HG02885 (cell line): ENCODE measurements around the gene KCNC1.

Experiments
- ATAC-seq: cut with Tn5 transposase; IDR thresholded peaks from one replicate; pipeline ENCODE4 v1.9.1; 2021; ENCODE audit warnings: mild to moderate bottlenecking; ENCODE audit not compliant: unreplicated experiment, poor library complexity

KCNC1 gene

GRCh38 chr11:17770048-17770652 is 35.6 kb downstream of the KCNC1 start:
- ATAC-seq = no peak

DNA sequence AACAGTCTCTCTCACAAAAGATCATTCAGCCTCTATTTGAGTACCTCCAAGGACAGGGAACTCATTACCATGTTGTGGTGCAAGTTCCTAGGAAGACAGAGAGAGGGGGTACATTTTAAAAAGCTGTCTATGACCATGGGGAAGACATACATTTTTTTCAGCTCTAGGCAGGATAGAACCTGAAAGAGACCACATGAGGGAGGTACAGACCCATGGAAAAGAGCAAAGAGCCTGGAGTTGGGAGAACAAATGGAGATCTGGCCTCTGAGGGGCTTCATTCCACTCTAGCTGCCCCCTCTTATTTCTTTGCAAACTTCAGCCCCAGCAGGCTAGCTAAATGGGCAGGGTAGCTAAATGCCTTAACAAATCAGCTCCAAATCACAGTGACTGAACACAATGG is 36.3 kb downstream of the KCNC1 start:
- no peak for ATAC-seq

GRCh38 chr11:17771415-17771814 is 36.8 kb downstream of the KCNC1 start:
- no peak for ATAC-seq

DNA sequence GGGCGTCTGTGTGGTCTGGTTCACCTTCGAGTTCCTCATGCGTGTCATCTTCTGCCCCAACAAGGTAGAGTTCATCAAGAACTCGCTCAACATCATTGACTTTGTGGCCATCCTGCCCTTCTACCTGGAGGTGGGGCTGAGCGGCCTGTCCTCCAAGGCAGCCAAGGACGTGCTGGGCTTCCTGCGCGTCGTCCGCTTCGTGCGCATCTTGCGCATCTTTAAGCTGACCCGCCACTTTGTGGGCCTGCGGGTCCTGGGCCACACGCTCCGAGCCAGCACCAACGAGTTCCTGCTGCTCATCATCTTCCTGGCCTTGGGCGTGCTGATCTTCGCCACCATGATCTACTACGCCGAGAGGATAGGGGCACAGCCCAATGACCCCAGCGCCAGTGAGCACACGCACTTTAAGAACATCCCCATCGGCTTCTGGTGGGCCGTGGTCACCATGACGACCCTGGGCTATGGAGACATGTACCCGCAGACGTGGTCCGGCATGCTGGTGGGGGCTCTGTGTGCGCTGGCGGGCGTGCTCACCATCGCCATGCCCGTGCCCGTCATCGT is 37.3 kb downstream of the KCNC1 start:
- no peak for ATAC-seq

DNA sequence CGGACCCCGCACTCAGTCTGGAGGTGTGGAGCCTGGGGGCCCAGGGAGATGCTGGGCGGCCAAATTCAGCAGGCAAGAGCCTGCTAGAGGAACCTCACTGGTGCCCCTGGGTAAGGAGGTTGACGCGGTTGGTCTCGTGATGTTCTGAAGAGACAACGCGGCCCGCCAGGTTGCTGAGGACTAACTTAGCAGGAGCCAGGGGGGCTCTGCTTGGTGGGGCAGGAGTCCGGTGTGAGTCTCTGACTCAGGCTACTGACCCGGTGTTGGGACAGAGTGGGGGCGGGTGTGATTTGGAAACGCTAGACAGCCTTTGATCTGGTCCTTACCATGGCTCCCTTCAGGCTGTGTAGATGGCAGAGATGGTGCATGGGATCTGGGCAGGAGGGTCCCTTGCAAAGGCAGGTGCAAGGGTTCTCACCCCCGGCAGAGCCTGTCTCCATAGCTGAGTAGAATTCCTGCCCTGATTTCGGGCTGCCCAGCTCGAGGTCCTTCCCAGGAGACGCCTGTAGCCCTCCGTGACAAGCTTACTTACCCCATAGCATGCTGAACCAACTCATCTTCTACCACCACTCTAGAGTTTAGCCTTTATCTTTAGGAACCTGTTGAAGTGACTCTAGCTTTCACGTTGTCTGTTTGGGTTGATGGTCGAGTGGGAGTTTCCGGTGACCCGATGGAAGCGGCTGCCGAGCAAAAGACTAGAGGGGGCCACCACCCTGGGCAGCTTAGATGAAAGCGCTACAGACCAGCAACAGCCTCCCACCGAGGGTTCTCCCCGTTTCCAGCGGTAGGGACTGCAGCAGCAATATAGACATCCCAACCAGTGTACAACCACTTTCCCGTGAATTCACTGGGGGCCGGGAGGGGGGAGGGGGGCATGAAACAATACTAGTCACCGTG is 38.4 kb downstream of the KCNC1 start:
- ATAC-seq = no peak

GRCh38 chr11:17773674-17774073 is 39.1 kb downstream of the KCNC1 start:
- no peak for ATAC-seq

DNA sequence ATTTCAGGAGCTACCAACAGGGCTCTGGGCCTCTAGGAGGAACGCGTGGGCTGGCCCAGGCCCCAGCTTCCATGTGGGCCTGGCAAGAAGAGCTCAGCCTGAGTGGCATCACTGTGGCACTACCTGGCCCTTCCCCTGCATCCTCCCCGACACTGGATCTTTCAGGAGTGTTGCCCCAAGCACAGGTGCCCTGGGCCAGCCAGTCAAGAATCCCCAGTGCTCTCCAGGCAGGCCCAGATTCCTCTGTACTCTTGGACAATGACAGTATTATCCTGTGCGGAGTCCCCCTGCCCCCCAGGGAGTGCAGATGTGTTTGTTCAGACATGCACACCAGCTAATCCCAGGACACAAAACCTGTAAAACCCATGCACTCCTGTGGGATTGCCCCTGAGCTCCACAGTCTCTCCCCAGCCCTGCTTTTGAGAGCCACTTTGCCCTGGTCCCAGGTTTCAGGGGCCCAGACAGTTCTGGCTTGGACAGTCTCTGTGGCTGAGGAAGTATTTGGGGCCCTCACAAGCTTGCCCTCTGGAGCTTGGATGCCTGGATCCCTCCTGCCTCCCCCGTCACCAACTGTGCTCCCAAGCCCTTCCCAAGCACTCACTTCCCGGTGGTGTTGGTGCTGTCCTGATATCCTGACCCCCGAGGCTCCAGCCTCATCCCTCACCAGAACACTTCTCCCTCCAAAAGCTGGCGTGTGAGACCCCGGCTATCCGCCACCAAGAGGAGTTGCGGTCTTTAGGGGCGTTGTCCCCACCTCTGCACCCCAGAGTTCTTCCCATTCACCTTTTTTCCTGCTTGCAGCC is 39.9 kb downstream of the KCNC1 start:
- no peak for ATAC-seq

DNA sequence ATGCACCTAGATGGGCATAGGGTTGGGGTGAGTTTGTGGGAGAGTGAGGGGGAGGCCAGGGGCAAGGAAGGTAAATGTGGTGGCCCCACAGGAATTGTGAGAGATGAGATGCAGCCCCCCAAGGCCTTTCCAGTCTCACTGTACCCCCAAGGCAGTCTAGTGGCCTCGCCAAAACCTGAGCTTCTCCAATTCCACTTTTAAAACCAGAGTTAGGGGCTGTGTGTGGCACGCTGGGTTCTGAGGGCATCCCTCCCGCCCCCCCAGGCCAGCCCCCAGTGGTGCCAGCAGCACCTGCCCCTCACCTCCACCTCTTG is 40.4 kb downstream of the KCNC1 start:
- ATAC-seq = no peak

GRCh38 chr11:17775507-17776211 is 41.1 kb downstream of the KCNC1 start:
- no peak for ATAC-seq

- ATAC-seq = no peak
Measured at GRCh38 chr11:17776212-17776875, 41.8 kb downstream of the KCNC1 start.

DNA sequence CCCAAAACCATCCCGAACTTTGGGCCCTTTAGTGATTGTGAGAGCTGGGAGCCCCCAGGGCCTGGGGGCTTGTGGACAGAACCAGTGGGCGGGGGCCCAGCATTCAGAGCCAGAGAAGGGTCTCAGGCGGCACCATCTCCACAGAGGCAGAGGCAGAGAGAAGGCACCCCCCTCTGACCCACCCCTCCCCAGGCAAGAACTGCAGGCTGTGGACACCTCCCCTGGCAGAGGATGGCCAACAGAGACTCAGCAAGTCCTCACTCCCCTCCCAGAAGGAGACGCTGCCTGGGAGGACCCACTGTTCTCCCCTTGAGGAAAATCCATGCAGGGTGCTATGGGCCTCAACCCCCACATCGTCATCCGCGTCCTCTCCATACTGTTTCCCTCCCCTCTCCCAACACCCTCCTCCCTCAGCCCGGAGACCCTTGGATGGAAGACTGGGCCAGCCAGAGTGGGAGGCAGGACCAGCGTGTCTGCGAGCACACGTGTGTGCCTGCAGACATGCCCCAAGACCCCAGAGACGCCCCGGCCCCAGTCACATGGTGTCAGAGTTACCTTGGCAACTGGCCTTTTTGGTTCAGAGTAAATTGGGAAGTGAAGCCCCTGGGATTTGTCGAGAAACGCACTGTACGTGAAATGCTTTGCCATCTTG is 42.6 kb downstream of the KCNC1 start:
- ATAC-seq = no peak

- no peak for ATAC-seq
Measured at GRCh38 chr11:17777738-17778091, 43.1 kb downstream of the KCNC1 start.

DNA sequence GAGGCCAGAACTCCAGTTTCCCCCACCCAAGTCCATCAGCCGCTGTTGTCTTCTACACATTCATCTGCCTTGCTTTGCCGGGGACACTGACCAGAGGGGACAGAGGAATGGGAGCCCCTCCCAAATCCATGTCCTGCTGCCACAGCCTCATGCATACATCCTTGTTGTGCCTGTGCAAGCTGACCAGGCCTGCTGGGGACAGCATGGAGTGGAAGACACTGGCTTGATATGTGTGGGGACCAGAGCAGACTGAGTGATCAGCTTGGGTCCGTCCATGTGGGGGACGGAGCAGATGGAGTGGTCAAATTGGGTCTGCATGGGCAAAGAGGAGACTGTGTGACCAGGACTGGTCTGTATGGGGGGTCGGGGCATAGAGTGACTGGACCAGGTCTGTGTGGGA is 43.8 kb downstream of the KCNC1 start:
- ATAC-seq = no peak

DNA sequence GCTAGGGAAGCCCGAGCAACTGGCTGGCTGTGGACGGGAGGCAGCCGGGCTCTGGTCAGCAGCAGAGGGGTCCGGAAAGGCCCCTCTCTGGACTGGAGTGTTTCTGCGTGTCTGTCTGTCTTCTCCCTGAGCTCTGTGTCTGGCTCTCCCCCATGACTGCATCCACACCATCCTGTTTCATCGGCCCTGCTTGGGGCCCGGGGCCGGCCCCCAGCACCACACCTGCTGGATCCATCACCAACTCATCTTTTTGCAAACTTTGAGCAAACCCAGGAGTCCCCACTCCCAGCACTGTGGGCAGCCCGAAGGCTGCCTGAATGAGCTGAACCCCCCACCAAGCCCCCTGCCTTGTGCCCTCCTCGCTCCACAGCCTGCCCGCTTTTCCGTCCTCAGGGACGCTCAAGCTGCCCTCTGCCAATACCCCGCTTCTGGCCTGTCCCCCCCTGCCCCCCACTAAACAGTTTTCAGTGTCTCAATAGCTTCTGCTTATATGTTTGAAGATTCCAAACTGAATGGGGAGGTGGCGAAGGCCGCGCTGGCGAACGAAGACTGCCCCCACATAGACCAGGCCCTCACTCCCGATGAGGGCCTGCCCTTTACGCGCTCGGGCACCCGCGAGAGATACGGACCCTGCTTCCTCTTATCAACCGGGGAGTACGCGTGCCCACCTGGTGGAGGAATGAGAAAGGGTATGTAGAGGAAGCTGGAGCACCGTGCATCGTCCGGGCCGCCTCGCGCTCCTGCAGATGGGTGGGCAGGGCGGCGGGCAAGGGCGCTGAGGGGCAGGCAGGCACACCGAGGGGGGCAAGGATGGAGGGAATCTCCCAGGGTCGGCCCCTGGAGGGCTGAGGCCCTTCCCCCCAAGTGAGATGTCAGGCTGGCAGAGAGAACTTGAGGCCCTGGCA is 44.6 kb downstream of the KCNC1 start:
- ATAC-seq = no peak

GRCh38 chr11:17779861-17780594 is 45.4 kb downstream of the KCNC1 start:
- no peak for ATAC-seq

GRCh38 chr11:17780668-17781067 is 46.1 kb downstream of the KCNC1 start:
- no peak for ATAC-seq

DNA sequence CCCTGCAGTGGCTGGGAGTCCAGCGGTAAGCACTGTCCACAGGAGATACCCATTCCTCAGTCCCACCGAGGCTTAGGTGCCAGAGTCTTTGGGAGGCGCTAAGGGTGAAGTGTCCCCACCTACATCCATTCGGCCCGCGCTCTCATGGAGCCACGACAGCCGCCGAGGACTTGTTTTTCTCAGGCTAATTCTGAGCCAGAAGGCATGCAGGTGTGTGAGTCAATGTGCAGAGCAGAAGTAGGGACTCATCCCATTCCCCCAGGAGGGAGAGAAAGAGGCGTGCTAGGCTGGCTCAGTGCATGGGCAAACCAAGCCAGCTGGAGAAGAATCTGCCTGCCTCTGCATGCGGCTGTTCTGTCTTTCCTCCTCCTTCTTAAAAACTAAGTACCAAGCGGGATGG is 46.6 kb downstream of the KCNC1 start:
- no peak for ATAC-seq

DNA sequence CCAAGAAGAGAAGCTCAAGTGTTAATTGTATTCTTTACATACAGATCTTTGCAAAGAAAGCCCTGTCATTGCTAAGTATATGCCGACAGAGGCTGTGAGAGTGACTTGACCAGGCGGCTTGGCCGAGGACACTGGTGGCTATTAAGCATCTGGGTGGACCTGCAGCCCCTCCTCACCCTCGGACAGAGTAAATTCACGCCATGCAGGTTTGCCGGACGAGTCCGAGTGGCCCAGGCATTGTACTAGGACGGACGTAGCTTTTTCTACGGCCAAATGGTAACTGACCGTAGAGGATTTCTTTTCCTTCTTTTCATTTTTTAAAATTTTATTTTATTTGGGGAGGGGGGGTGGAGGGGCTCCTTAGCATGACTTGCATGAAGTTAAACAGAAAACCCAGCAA is 47.0 kb downstream of the KCNC1 start:
- ATAC-seq = no peak
